OCI-LY7 (cell line): ENCODE data around the gene NPAS2. TPM values are rescaled to one million over a fixed set of nuclear protein-coding genes. Genes with fewer than 3 reads are reported as not detected.

Experiments used
- BruUV-seq: library from RNA; stranded (reverse); fragments of 400-500 nt; replicated peaks from 2 replicates; lab custom pipeline; 2021; lab: Mats Ljungman, UMichigan
- CTCF ChIA-PET: fragments of 300-600 bp; sonication (Branson Sonifier 250); formaldehyde crosslinking; loops from one replicate; lab custom pipeline; 2022; ENCODE audit warnings: antibody characterized with exemption; ENCODE audit not compliant: unreplicated experiment; lab: Charles Lee
- POLR2A ChIA-PET: fragments of 300-600 bp; sonication (Branson Sonifier 250); formaldehyde crosslinking; loops from one replicate; lab custom pipeline; 2022; ENCODE audit warnings: antibody characterized with exemption; lab: Charles Lee
- DNase-seq: peaks from one replicate; pipeline ENCODE4 v3.0.0-alpha.2; 2015; ENCODE audit warnings: low spot score
- H2AFZ ChIP-seq: fragments of 200-600 bp; sonication (generic), shearing (Covaris generic); 2 replicates; pipeline ENCODE4 v1.6.1; 2014; ENCODE audit warnings: mild to moderate bottlenecking, antibody characterized with exemption, low read length, moderate library complexity
- H3K27ac ChIP-seq: fragments of 200-600 bp; sonication (generic); 2 replicates; pipeline ENCODE4 v1.5.1; 2014; ENCODE audit warnings: mixed run types, low read depth, mild to moderate bottlenecking, moderate library complexity, low read length, inconsistent platforms; ENCODE audit not compliant: poor library complexity, severe bottlenecking
- H3K36me3 ChIP-seq: fragments of 200-600 bp; sonication (generic); 2 replicates; pipeline ENCODE4 v1.6.1; 2014; ENCODE audit warnings: mild to moderate bottlenecking, antibody characterized with exemption, low read length, moderate library complexity, mixed read lengths; ENCODE audit not compliant: insufficient read depth
- H3K4me1 ChIP-seq: fragments of 200-600 bp; sonication (generic); 2 replicates; pipeline ENCODE4 v1.5.1; 2014; ENCODE audit warnings: mild to moderate bottlenecking, low read length; ENCODE audit not compliant: insufficient read depth, poor library complexity, severe bottlenecking
- H3K4me2 ChIP-seq: fragments of 200-600 bp; sonication (generic); 2 replicates; pipeline ENCODE4 v1.6.1; 2014; ENCODE audit warnings: mild to moderate bottlenecking, low read length
- H3K4me3 ChIP-seq: fragments of 200-600 bp; sonication (generic); 2 replicates; pipeline ENCODE4 v1.5.1; 2014; ENCODE audit warnings: mild to moderate bottlenecking, low read depth, low read length; ENCODE audit not compliant: poor library complexity, severe bottlenecking
- H3K79me2 ChIP-seq: fragments of 200-600 bp; sonication (generic); 2 replicates; pipeline ENCODE4 v1.6.1; 2016; ENCODE audit warnings: low read depth, mild to moderate bottlenecking, low read length, moderate library complexity, mixed read lengths; ENCODE audit not compliant: insufficient read depth
- H3K9me2 ChIP-seq: fragments of 200-600 bp; sonication (generic); 2 replicates; pipeline ENCODE4 v1.6.1; 2016; ENCODE audit warnings: mild to moderate bottlenecking, low read length, mixed read lengths; ENCODE audit not compliant: insufficient read depth
- H3K9me3 ChIP-seq: fragments of 200-600 bp; sonication (generic); 2 replicates; pipeline ENCODE4 v1.6.1; 2014; ENCODE audit warnings: mild to moderate bottlenecking, mixed run types, low read length, mixed read lengths
- H4K20me1 ChIP-seq: fragments of 200-600 bp; sonication (generic); 2 replicates; pipeline ENCODE4 v1.6.1; 2014; ENCODE audit warnings: mild to moderate bottlenecking, antibody characterized with exemption, low read length, moderate library complexity, mixed read lengths; ENCODE audit not compliant: insufficient read depth
- CTCF ChIP-seq: fragments of 200-600 bp; sonication (generic); conservative IDR thresholded peaks from 2 replicates; pipeline ENCODE4 v1.5.1; 2014; ENCODE audit warnings: mild to moderate bottlenecking, antibody characterized with exemption, low read length, moderate library complexity, mixed read lengths
- EZH2phosphoT487 ChIP-seq: fragments of 200-600 bp; sonication (generic); IDR thresholded peaks from 2 replicates; pipeline ENCODE4 v1.6.1; 2018; ENCODE audit warnings: low read depth, borderline replicate concordance, mild to moderate bottlenecking, mixed run types, antibody characterized with exemption, low read length, moderate library complexity, mixed read lengths
- intact Hi-C: fragments of 100-400 bp; cut with micrococcal nuclease; formaldehyde crosslinking; loops from one replicate; pipeline ENCODE4 v1.10.0; 2022; ENCODE audit not compliant: unreplicated experiment
- total RNA-seq, 2 experiments: library from RNA; depleted of rRNA in 1 of 2; stranded (reverse); fragments of >200 nt in 1 of 2; shearing (Covaris generic) in 1 of 2; gene quantifications; 2 replicates each; pipeline ENCODE4 v1.2.3, GENCODE V29; 2014 to 2022

The NPAS2 gene
- total RNA-seq, 2 experiments from 2014 or later: not detected

- intact Hi-C loops: no loop called here
- H3K9me2 ChIP-seq: no peaks in the 10 kb centered on the region
- H3K36me3 ChIP-seq: no peaks in the 10 kb centered on the region
- POLR2A ChIA-PET: interaction anchor here (0.5 kb wide), 1 partner anchor 414 kb away, joined by 4 read pairs; no protein-coding TSS in a partner anchor
- H3K79me2 ChIP-seq: no peaks in the 10 kb centered on the region
- no peaks in the 10 kb centered on the region for H3K9me3 ChIP-seq
- no TSS peak for BruUV-seq
- no peak overlapping the region for H3K4me2 ChIP-seq
- no peak overlapping the region for H3K4me3 ChIP-seq
- H3K27ac ChIP-seq: no peak overlapping the region
- no peaks in the 10 kb centered on the region for H4K20me1 ChIP-seq
- DNase-seq: no peak
- TF ChIP-seq CTCF (no peak), EZH2phosphoT487 (no peak)
- no peak overlapping the region for H2AFZ ChIP-seq
- CTCF ChIA-PET: no interaction called here
- H3K4me1 ChIP-seq: no peaks in the 10 kb centered on the region
Measured at GRCh38 chr2:100987536-100987935, 167.6 kb downstream of the NPAS2 start.

- Histone ChIP-seq H2AFZ (no peak overlapping the region), H3K4me1 (no peaks in the 10 kb centered on the region), H3K9me2 (no peaks in the 10 kb centered on the region), H3K9me3 (no peaks in the 10 kb centered on the region), H4K20me1 (no peaks in the 10 kb centered on the region), H3K36me3 (no peaks in the 10 kb centered on the region), H3K79me2 (no peaks in the 10 kb centered on the region), H3K4me2 (no peak overlapping the region), H3K27ac (no peak overlapping the region), H3K4me3 (no peak overlapping the region)
- CTCF ChIA-PET: no interaction called here
- intact Hi-C loops: no loop called here
- POLR2A ChIA-PET: interaction anchor here (0.5 kb wide), 1 partner anchor 415 kb away, joined by 4 read pairs; no protein-coding TSS in a partner anchor
- no TSS peak for BruUV-seq
- DNase-seq: no peak
- no peak for TF ChIP-seq CTCF
Measured at GRCh38 chr2:100987974-100988373, 168.0 kb downstream of the NPAS2 start.

- Histone ChIP-seq H3K36me3 (no peaks in the 10 kb centered on the region), H3K9me2 (no peaks in the 10 kb centered on the region), H2AFZ (no peak overlapping the region), H3K4me1 (no peaks in the 10 kb centered on the region), H4K20me1 (no peaks in the 10 kb centered on the region), H3K79me2 (no peaks in the 10 kb centered on the region), H3K9me3 (no peaks in the 10 kb centered on the region), H3K4me2 (no peak overlapping the region), H3K4me3 (no peak overlapping the region), H3K27ac (no peak overlapping the region)
- no peak for DNase-seq
- POLR2A ChIA-PET: no interaction called here
- no peak for TF ChIP-seq CTCF
- no peak for TF ChIP-seq EZH2phosphoT487
- intact Hi-C loops: no loop called here
- CTCF ChIA-PET: no interaction called here
- no TSS peak for BruUV-seq
Measured at GRCh38 chr2:100988630-100989417, 168.9 kb downstream of the NPAS2 start.
